ENCODE results near the gene LMOD2.

GRCh38 chr7:123660514-123661354 is 5.1 kb downstream of the LMOD2 start:
- TF ChIP-seq, protein P1, sequence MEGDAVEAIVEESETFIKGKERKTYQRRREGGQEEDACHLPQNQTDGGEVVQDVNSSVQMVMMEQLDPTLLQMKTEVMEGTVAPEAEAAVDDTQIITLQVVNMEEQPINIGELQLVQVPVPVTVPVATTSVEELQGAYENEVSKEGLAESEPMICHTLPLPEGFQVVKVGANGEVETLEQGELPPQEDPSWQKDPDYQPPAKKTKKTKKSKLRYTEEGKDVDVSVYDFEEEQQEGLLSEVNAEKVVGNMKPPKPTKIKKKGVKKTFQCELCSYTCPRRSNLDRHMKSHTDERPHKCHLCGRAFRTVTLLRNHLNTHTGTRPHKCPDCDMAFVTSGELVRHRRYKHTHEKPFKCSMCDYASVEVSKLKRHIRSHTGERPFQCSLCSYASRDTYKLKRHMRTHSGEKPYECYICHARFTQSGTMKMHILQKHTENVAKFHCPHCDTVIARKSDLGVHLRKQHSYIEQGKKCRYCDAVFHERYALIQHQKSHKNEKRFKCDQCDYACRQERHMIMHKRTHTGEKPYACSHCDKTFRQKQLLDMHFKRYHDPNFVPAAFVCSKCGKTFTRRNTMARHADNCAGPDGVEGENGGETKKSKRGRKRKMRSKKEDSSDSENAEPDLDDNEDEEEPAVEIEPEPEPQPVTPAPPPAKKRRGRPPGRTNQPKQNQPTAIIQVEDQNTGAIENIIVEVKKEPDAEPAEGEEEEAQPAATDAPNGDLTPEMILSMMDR (conservative IDR thresholded peaks at IDR 0.05; ENCODE audit: low read depth in 2 of 2), result no peak
- TF ChIP-seq POLR2AphosphoS5 (IDR thresholded peaks at IDR 0.05; ENCODE audit: low read depth) (no peak), EZH2 (IDR thresholded peaks at IDR 0.05; ENCODE audit: low read depth, unreplicated experiment) (no peak), EZH2phosphoT487 (IDR thresholded peaks at IDR 0.05; ENCODE audit: unreplicated experiment) (no peak), REST (IDR thresholded peaks at IDR 0.05; ENCODE audit: unreplicated experiment) (no peak), ZNF114 (CRISPR knock-in tag; IDR thresholded peaks at IDR 0.05) (no peak), CREB1 (CRISPR knock-in tag; IDR thresholded peaks at IDR 0.05; ENCODE audit: low read depth) (no peak), NANOG (IDR thresholded peaks at IDR 0.05; ENCODE audit: borderline replicate concordance) (no peak)
